Astrocyte of the spinal cord (primary cell): ENCODE results near the gene MLN.
A peak's percentile ranks its signal among the peaks of the same experiment; 100 is the strongest.

Source experiments
- DNase-seq: peaks from one replicate; pipeline ENCODE4 v3.0.0; 2011; ENCODE audit warnings: low read depth, low spot score
- H3K4me3 ChIP-seq: 2 replicates; pipeline ENCODE4 v1.5.1; 2011; ENCODE audit warnings: low read depth, mild to moderate bottlenecking, low read length, moderate library complexity
- in situ Hi-C: cut with HindIII; loops from 2 replicates; pipeline ENCODE4 v1.10.0; 2017; ENCODE audit warnings: low sequenced_read_pairs
- TF ChIP-seq, protein P1 (sequence below): IDR thresholded peaks from 2 replicates; pipeline ENCODE4 v1.5.1; 2012; ENCODE audit warnings: low read depth, mild to moderate bottlenecking, low read length, inconsistent platforms

MLN gene

DNA sequence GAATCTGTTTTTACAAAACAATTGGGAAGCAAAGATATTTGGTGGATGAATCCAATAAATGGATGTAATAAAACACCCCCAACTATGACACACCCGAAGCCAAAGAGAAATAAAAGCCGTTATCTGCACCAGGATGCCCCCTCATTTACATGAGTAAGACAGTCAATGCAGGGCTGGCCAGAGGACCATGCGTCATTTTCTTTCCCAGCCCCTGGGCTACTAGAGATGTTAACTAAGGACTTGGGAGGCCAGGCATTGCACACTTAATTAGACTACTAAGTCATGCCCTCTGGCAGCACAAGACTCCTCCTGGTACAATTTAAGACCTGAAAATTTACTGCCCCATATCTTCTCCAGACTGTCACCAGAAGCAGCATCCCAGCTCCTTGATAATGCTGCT lies 18.0 kb downstream of the MLN start:
- peak; percentile 63 for DNase-seq
- H3K4me3 ChIP-seq = no peak overlapping the region
- TF ChIP-seq, protein P1, sequence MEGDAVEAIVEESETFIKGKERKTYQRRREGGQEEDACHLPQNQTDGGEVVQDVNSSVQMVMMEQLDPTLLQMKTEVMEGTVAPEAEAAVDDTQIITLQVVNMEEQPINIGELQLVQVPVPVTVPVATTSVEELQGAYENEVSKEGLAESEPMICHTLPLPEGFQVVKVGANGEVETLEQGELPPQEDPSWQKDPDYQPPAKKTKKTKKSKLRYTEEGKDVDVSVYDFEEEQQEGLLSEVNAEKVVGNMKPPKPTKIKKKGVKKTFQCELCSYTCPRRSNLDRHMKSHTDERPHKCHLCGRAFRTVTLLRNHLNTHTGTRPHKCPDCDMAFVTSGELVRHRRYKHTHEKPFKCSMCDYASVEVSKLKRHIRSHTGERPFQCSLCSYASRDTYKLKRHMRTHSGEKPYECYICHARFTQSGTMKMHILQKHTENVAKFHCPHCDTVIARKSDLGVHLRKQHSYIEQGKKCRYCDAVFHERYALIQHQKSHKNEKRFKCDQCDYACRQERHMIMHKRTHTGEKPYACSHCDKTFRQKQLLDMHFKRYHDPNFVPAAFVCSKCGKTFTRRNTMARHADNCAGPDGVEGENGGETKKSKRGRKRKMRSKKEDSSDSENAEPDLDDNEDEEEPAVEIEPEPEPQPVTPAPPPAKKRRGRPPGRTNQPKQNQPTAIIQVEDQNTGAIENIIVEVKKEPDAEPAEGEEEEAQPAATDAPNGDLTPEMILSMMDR = no peak
- in situ Hi-C loops = no loop called here

DNA sequence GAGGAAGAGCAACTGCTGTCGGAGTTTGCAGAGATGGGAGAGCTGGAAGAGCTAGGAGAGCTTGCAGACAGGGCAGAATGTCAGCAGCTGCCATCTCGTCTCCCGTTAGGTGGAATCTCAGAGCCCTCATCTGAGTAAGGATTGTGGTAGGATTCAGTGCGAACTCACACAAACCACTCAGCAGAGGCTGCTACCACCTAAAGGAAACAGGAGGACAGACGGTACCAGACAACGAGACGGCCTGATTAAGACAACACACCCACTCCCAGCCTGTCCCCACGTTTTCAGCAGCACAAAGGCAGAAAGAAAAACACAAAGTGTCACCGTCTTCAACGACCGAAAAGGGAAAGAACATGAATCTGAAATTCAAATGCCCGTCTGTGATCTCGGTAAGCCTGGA lies 19.0 kb downstream of the MLN start:
- no peak overlapping the region for H3K4me3 ChIP-seq
- no peak for DNase-seq
- TF ChIP-seq, protein P1 = no peak
- in situ Hi-C loops = no loop called here

DNA sequence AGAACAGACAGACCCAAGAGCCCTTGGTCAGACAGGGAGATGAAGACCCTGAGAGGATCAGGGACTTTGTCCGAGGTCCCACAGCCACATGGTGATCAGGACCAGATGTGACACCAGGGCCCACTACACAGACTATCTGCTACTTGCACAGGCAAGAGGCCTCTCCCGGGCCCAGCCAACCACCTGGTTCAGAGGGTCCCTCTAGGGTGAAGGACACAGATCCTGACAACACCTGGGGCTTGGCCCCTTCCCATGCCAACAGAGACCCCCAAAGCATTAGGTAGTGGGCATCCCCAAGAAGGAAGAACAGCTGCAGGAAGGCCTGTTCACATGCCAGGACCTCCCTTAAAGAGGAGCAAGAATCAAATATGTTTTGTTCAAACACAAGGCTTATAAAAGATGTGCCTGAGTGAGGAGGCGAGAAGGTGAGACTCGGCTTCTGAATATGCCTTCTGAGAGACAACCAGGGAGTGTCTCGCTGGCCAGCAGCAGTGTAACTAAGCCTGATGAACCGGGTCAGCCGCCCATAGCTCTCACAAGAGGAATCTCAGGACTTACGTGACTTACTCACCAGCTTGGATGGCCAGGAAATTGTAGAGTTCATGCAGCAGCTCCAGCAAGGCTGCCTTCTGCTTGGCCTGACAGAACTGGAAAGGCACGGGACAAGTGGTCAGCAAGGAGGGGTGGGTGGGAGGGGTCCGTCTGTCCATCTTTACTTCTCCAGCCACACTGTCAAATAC lies 19.9 kb downstream of the MLN start:
- in situ Hi-C loops = no loop called here
- DNase-seq = no peak

DNA sequence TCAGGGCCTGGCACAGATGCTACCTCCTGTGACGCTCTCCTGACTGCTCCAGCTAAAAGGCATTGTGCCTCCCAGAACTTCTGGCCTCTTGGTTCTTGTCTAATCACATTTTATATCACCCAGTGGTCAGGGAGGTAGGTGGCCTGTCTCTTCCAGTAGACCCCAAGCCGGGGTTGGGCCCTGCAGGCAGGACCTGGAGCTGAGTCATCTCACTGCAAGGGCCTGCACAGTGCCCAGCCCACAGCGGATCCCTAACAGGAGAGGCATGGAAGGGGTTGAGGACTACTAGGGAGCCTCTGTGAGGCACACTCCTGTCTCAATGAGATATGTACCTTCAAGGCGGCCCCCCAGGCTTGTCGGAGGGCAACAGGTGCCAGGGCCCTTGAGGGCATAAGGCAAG lies 21.2 kb downstream of the MLN start:
- in situ Hi-C loops = no loop called here
- no peak overlapping the region for H3K4me3 ChIP-seq
- no peak for DNase-seq
- TF ChIP-seq, protein P1 = no peak

More for the DNA sequence above, 19.9 kb downstream of the MLN start:
- H3K4me3 ChIP-seq = no peak overlapping the region
- TF ChIP-seq, protein P1 = no peak

DNA sequence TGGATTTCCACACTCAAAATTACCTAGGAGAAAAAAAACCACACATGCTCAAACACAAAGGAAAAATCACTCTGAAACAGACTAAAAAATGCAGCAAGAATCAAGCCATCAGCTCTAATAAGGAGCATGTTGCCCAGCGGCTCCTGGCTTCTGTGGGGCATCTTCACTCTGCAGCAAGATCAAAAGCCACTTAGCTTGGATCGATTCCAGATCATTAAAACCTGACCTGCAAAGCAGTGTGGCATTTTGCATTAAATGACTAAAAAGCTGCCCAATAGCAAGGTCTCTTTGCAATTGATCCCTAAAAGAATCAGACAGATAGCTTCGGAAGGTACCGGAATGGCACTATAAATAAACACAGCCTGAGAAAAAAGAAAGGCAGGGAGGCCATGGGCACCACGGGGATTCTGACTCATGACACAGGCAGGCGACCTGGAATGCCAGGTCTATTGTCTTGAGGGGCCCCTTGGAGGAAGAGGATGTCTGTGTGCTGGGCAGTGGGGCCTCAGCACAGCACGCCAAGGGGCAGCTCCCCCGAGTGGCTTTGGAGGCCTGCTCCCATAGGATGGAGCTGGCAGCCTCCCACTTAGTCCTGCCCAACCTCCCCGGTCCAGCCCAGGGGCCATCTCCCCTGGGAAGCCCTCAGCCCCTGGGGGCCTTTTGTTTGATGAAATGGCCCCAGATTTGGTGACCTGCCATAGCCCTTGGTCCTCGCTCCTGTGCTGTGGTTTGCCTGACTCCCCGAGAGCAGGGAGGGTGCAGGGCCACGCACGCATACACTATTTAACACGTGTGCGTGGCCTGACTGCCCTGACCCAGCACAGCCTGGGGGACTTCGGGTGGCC lies 22.4 kb downstream of the MLN start:
- DNase-seq = peak; percentile 79

DNA sequence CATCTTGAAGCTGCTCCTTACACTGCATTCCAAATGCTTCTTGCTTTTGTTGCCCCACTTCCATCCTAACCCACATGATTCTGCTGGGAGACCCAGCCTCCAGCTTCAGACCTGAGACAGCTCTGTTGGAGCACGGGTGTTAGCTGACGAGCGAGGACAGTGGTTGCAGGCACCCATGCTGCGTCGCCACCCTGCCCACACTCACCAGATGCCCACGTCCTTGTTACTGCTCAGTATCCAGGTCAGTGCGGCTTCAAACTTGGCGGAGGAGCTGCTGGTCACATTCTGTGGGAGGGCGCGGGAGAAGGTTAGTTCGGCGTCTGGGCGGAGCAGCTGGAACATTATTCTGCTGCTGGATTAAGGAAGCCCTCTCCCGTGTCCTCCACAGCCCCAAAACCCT lies 23.9 kb downstream of the MLN start:
- no peak overlapping the region for H3K4me3 ChIP-seq
- in situ Hi-C loops = no loop called here
- DNase-seq = no peak
- TF ChIP-seq, protein P1 = no peak

More for the DNA sequence above, 22.4 kb downstream of the MLN start:
- in situ Hi-C loops = no loop called here
- H3K4me3 ChIP-seq = no peak overlapping the region
- TF ChIP-seq, protein P1 = no peak
